KMS-11 (cell line): ENCODE data around the gene IMMP2L.

Experiments
- H2AFZ ChIP-seq: fragments of 200-600 bp; sonication (generic); 2 replicates; pipeline ENCODE4 v1.6.1; 2016; ENCODE audit warnings: antibody characterized with exemption, mixed run types, low read depth
- H3K27ac ChIP-seq: fragments of 200-600 bp; sonication (generic); 2 replicates; pipeline ENCODE4 v1.6.1; 2016; ENCODE audit warnings: mild to moderate bottlenecking, mixed run types
- H3K27me3 ChIP-seq: fragments of 200-600 bp; sonication (generic); 2 replicates; pipeline ENCODE4 v1.6.1; 2017; ENCODE audit warnings: mild to moderate bottlenecking, low read depth, mixed run types, moderate library complexity; ENCODE audit not compliant: insufficient read depth
- H3K36me3 ChIP-seq: fragments of 200-600 bp; sonication (generic); 2 replicates; pipeline ENCODE4 v1.6.1; 2017; ENCODE audit warnings: mild to moderate bottlenecking, mixed run types; ENCODE audit not compliant: insufficient read depth
- H3K4me1 ChIP-seq: fragments of 200-600 bp; sonication (generic); 2 replicates; pipeline ENCODE4 v1.6.1; 2016; ENCODE audit warnings: mild to moderate bottlenecking, low read depth, mixed run types; ENCODE audit not compliant: poor library complexity, severe bottlenecking
- H3K4me2 ChIP-seq: fragments of 200-600 bp; sonication (generic); 2 replicates; pipeline ENCODE4 v1.7.0; 2016; ENCODE audit warnings: mild to moderate bottlenecking, mixed run types
- H3K4me3 ChIP-seq: fragments of 200-600 bp; sonication (generic); IDR thresholded peaks from 2 replicates; pipeline ENCODE4 v1.6.1; 2017; ENCODE audit warnings: low read depth, low read length, mixed read lengths; ENCODE audit not compliant: insufficient read depth
- H3K79me2 ChIP-seq: fragments of 200-600 bp; sonication (generic); 2 replicates; pipeline ENCODE4 v1.6.1; 2016; ENCODE audit warnings: low read depth, mixed run types; ENCODE audit not compliant: insufficient read depth
- H3K9ac ChIP-seq: fragments of 200-600 bp; sonication (generic); 2 replicates; pipeline ENCODE4 v1.6.1; 2016; ENCODE audit warnings: mild to moderate bottlenecking, mixed run types
- H4K20me1 ChIP-seq: fragments of 200-600 bp; sonication (generic); 2 replicates; pipeline ENCODE4 v1.6.1; 2016; ENCODE audit warnings: mild to moderate bottlenecking, mixed run types; ENCODE audit not compliant: insufficient read depth
- TF ChIP-seq, protein P1 (sequence below): fragments of 200-600 bp; sonication (generic); conservative IDR thresholded peaks from 2 replicates; pipeline ENCODE4 v1.6.1; 2017; ENCODE audit warnings: low read depth, mild to moderate bottlenecking, antibody characterized with exemption, low read length, moderate library complexity, mixed read lengths

Gene IMMP2L

DNA sequence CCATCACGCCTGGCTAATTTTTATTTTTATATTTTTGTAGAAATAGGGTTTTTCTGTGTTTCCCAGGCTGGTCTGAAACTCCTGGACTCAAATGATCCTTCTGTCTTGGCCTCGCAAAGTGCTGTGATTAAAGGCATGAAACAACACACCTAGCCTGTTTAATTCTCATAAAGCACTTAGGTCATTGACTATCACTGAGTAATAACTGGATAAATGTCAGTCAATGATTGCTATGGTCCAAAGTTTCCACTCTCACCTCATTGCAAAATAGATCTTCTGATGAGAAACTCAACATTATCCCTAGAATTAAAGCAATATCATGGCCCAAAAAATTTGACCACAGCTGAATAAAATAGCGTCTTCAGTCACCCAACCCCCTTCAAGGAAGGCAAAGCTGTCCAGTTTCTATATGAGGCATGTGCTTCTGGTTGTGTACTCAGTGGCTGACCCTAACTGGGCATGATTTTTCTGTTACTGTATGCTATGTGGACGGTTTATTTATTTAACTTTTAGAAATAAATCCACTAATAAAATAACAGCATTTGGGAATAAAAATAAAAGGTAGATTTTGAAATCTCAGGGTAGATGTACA lies 557.9 kb downstream of the IMMP2L start:
- TF ChIP-seq, protein P1, sequence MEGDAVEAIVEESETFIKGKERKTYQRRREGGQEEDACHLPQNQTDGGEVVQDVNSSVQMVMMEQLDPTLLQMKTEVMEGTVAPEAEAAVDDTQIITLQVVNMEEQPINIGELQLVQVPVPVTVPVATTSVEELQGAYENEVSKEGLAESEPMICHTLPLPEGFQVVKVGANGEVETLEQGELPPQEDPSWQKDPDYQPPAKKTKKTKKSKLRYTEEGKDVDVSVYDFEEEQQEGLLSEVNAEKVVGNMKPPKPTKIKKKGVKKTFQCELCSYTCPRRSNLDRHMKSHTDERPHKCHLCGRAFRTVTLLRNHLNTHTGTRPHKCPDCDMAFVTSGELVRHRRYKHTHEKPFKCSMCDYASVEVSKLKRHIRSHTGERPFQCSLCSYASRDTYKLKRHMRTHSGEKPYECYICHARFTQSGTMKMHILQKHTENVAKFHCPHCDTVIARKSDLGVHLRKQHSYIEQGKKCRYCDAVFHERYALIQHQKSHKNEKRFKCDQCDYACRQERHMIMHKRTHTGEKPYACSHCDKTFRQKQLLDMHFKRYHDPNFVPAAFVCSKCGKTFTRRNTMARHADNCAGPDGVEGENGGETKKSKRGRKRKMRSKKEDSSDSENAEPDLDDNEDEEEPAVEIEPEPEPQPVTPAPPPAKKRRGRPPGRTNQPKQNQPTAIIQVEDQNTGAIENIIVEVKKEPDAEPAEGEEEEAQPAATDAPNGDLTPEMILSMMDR = no peak
- no peaks in the 10 kb centered on the region for H3K27me3 ChIP-seq
- H3K79me2 ChIP-seq = no peaks in the 10 kb centered on the region
- no peak overlapping the region for H2AFZ ChIP-seq
- no peaks in the 10 kb centered on the region for H3K36me3 ChIP-seq
- no peaks in the 10 kb centered on the region for H4K20me1 ChIP-seq
- H3K27ac ChIP-seq = no peak overlapping the region
- H3K4me2 ChIP-seq = no peak overlapping the region
- H3K4me3 ChIP-seq = no peak overlapping the region
- no peak overlapping the region for H3K9ac ChIP-seq
- no peaks in the 10 kb centered on the region for H3K4me1 ChIP-seq

DNA sequence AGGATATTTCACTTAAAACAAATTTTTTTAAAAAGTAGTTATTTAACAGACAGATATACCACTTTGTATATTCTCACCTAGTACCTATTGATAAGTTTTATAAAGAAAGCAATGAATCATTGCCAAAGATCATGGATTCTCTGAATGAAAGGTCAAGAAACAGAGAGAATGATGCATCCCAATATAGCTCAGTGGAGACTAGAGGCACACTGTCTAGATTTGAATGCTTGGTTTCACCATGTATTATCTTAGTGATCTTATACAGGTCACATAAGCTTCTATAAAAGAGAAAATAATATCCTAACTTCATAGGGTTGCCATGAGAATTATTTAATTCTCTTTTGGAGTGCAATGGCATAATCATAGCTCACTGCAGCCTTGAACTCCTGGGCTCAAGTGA lies 558.4 kb downstream of the IMMP2L start:
- Histone ChIP-seq H3K36me3 (no peaks in the 10 kb centered on the region), H3K79me2 (no peaks in the 10 kb centered on the region), H4K20me1 (no peaks in the 10 kb centered on the region), H3K4me3 (no peak overlapping the region), H3K27ac (no peak overlapping the region), H3K4me2 (no peak overlapping the region), H3K9ac (no peak overlapping the region), H3K27me3 (no peaks in the 10 kb centered on the region), H3K4me1 (no peaks in the 10 kb centered on the region), H2AFZ (no peak overlapping the region)
- TF ChIP-seq, protein P1 = no peak

DNA sequence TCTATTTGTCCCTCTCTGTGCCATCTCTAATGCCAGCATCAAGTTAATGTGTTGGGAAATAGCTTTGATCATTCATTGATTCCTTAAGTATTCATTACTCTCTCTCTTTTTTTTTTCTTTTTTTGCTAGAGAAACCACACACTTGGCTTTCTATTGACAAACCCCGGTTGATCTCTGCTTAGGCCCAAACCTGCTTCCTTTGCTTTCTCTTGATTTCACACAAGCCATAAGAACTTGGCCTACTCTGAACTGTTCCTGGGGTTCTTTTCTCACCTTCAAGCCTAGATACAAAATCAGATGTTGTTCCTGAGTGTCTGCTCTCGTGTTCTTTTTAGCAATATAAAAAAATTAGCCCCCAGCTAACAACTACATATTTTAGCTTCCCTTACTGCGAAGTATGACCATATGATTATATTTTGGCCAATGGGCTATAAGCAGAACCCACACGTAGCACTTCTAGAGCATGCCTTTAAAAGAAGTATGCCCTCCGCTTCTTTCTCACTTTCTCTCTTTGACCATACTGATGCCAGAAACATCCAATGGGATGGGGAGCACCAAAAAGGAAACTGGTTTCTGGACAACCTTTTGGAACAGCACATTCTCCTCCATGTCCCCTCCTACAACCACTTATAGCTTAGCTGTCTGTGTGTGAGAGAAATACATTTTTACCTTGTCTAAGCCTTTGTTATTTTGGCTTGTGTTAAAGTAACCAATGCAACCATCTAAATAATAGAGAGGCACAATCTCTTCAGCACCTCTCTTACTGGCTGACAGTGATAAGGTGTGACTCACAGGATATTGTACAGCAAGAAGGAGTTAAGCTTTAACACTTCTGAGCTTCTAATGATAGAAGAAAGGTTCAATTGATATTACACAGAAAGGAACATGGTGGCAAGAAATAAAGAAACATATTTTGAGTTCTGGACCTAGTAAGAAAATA lies 568.0 kb downstream of the IMMP2L start:
- no peaks in the 10 kb centered on the region for H3K27me3 ChIP-seq
- no peaks in the 10 kb centered on the region for H3K79me2 ChIP-seq
- TF ChIP-seq, protein P1 = no peak
- no peaks in the 10 kb centered on the region for H4K20me1 ChIP-seq
- no peak overlapping the region for H3K9ac ChIP-seq
- H3K4me3 ChIP-seq = no peak overlapping the region
- no peak overlapping the region for H3K4me2 ChIP-seq
- no peaks in the 10 kb centered on the region for H3K36me3 ChIP-seq
- H3K27ac ChIP-seq = no peak overlapping the region
- no peak overlapping the region for H2AFZ ChIP-seq
- H3K4me1 ChIP-seq = no peaks in the 10 kb centered on the region

DNA sequence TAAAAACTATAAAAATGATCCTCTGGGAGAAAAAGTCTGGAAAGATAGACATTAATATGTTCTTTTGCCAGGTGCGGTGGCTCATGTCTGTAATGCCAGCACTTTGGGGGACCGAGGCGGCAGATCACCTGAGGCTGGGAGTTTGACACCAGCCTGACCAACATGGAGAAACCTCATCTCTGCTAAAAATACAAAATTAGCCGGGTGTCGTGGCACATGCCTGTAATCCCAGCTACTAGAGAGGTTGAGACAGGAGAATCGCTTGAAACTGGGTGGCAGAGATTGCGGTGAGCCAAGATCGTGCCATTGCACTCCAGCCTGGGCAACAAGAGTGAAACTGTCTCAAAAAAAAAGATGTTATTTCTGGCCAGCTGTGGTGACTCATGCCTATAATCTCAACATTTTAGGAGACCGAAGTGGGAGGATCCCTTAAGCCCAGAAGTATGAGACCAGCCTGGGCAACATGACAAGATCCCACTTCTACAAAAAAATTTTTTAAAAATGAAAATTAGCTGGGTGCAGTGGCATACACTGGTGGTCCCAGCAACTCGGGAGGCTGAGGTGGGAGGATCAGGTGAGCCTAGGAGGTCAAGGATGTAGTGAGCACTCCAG lies 573.3 kb downstream of the IMMP2L start:
- Histone ChIP-seq H4K20me1 (no peaks in the 10 kb centered on the region; the same call in 1 of the 2 replicates), H3K4me2 (no peak overlapping the region), H3K9ac (no peak overlapping the region), H3K4me3 (no peak overlapping the region), H3K79me2 (no peaks in the 10 kb centered on the region), H3K27me3 (no peaks in the 10 kb centered on the region), H3K36me3 (no peaks in the 10 kb centered on the region), H3K27ac (no peak overlapping the region), H3K4me1 (no peaks in the 10 kb centered on the region), H2AFZ (no peak overlapping the region)
- TF ChIP-seq, protein P1 = no peak
